Smooth muscle cell (in vitro differentiated cells): Measurements from ENCODE around the gene UGT1A7. TPM values are rescaled to one million over a fixed set of nuclear protein-coding genes. Genes with fewer than 3 reads are reported as not detected.

Experiments
- DNase-seq: peaks from one replicate; lab custom pipeline; 2025; ENCODE audit not compliant: unreplicated experiment; lab: John Stamatoyannopoulos, UW
- H2AFZ ChIP-seq: fragments of 200-600 bp; sonication (generic); 2 replicates; pipeline ENCODE4 v1.6.0; 2016; ENCODE audit warnings: antibody characterized with exemption, low read depth, mild to moderate bottlenecking
- H3F3A ChIP-seq: fragments of 200-600 bp; sonication (generic); 2 replicates; pipeline ENCODE4 v1.6.0; 2017; ENCODE audit warnings: antibody characterized with exemption, low read depth
- H3K27ac ChIP-seq: fragments of 200-600 bp; sonication (generic); 2 replicates; pipeline ENCODE4 v1.5.1; 2016; ENCODE audit warnings: low read depth, mild to moderate bottlenecking
- H3K27me3 ChIP-seq: fragments of 200-600 bp; sonication (generic); 2 replicates; pipeline ENCODE4 v1.6.1; 2016; ENCODE audit warnings: low read depth, mild to moderate bottlenecking
- H3K36me3 ChIP-seq: fragments of 200-600 bp; sonication (generic); 2 replicates; pipeline ENCODE4 v1.5.1; 2016; ENCODE audit warnings: low read depth
- H3K4me1 ChIP-seq: fragments of 200-600 bp; sonication (generic); 2 replicates; pipeline ENCODE4 v1.5.1; 2016; ENCODE audit warnings: low read depth
- H3K4me2 ChIP-seq: fragments of 200-600 bp; sonication (generic); 2 replicates; pipeline ENCODE4 v1.6.0; 2016; ENCODE audit warnings: mild to moderate bottlenecking
- H3K4me3 ChIP-seq: fragments of 200-600 bp; sonication (generic); 2 replicates; pipeline ENCODE4 v1.5.1; 2016; ENCODE audit warnings: mild to moderate bottlenecking
- H3K79me2 ChIP-seq: fragments of 200-600 bp; sonication (generic); 2 replicates; pipeline ENCODE4 v1.6.0; 2016; ENCODE audit warnings: low read depth, mild to moderate bottlenecking
- H3K9ac ChIP-seq: fragments of 200-600 bp; sonication (generic); 2 replicates; pipeline ENCODE4 v1.6.0; 2016; ENCODE audit warnings: low read depth
- H3K9me3 ChIP-seq: fragments of 200-600 bp; sonication (generic); replicated peaks from 2 replicates; pipeline ENCODE4 v1.5.1; 2016; ENCODE audit warnings: low read depth
- H4K20me1 ChIP-seq: fragments of 200-600 bp; sonication (generic); 2 replicates; pipeline ENCODE4 v1.6.0; 2016; ENCODE audit warnings: low read depth
- CTCF ChIP-seq: fragments of 200-600 bp; sonication (generic); IDR thresholded peaks from 2 replicates; pipeline ENCODE4 v1.5.1; 2017; ENCODE audit warnings: borderline replicate concordance, mild to moderate bottlenecking, antibody characterized with exemption; ENCODE audit not compliant: insufficient read depth, poor library complexity, severe bottlenecking
- WGBS: methylation state at CpG from one replicate; pipeline ENCODE4 v1.1.7; 2016; ENCODE audit warnings: low lambda C conversion rate; 5-methylcytosine and 5-hydroxymethylcytosine counted together
- polyA plus RNA-seq: library from polyadenylated mRNA; unstranded; fragments of >200 nt; fragmentation: Nextera tagmentation; extraction: Ambion mirVana; gene quantifications from 2 replicates; pipeline ENCODE4 v1.2.1, GENCODE V29; 2016
- total RNA-seq: library from RNA; depleted of rRNA; stranded (reverse); fragments of >200 nt; gene quantifications from 2 replicates; pipeline ENCODE4 v1.2.3, GENCODE V29; 2014

Gene UGT1A7
- total and polyA plus RNA-seq, 2 experiments from 2014 or later, result not detected

GRCh38 chr2:233754872-233755611, 73.3 kb downstream of the UGT1A7 start:
- no peak overlapping the region for H3K27ac ChIP-seq
- H3K27me3 ChIP-seq, result no peaks in the 10 kb centered on the region
- H3K4me2 ChIP-seq, result no peak overlapping the region
- no peak overlapping the region for H3K4me3 ChIP-seq
- no peaks in the 10 kb centered on the region for H3F3A ChIP-seq
- no peak for DNase-seq
- H3K4me1 ChIP-seq, result no peaks in the 10 kb centered on the region
- H4K20me1 ChIP-seq, result no peaks in the 10 kb centered on the region
- WGBS, result 96% methylated on average over 44 of the region's 44 CpGs
- H3K79me2 ChIP-seq, result no peaks in the 10 kb centered on the region
- H3K9ac ChIP-seq, result no peak overlapping the region
- TF ChIP-seq CTCF, result no peak
- no peaks in the 10 kb centered on the region for H3K36me3 ChIP-seq
- H2AFZ ChIP-seq, result no peak overlapping the region
- no peaks in the 10 kb centered on the region for H3K9me3 ChIP-seq

- Histone ChIP-seq H3K27me3 (no peaks in the 10 kb centered on the region), H3K9me3 (no peaks in the 10 kb centered on the region), H3K79me2 (no peaks in the 10 kb centered on the region), H3F3A (no peaks in the 10 kb centered on the region), H4K20me1 (no peaks in the 10 kb centered on the region), H3K9ac (no peak overlapping the region), H3K36me3 (no peaks in the 10 kb centered on the region), H3K4me1 (no peaks in the 10 kb centered on the region), H3K4me2 (no peak overlapping the region), H3K27ac (no peak overlapping the region), H2AFZ (no peak overlapping the region), H3K4me3 (no peak overlapping the region)
- no peak for TF ChIP-seq CTCF
- 85% methylated on average over 7 of the region's 7 CpGs for WGBS
- no peak for DNase-seq
Measured at GRCh38 chr2:233756429-233757081, 74.9 kb downstream of the UGT1A7 start.

- H4K20me1 ChIP-seq, result no peaks in the 10 kb centered on the region
- DNase-seq, result no peak
Measured at GRCh38 chr2:233758141-233758540, 76.4 kb downstream of the UGT1A7 start.

More at GRCh38 chr2:233758141-233758540, 76.4 kb downstream of the UGT1A7 start:
- H3K79me2 ChIP-seq, result no peaks in the 10 kb centered on the region
- H3K36me3 ChIP-seq, result no peaks in the 10 kb centered on the region
- H3K9me3 ChIP-seq, result no peaks in the 10 kb centered on the region
- H3K27ac ChIP-seq, result no peak overlapping the region
- H3K4me1 ChIP-seq, result no peaks in the 10 kb centered on the region
- H3F3A ChIP-seq, result no peaks in the 10 kb centered on the region
- H3K27me3 ChIP-seq, result no peaks in the 10 kb centered on the region
- no peak overlapping the region for H3K4me2 ChIP-seq
- no peak overlapping the region for H2AFZ ChIP-seq
- no peak for TF ChIP-seq CTCF
- H3K9ac ChIP-seq, result no peak overlapping the region
- no peak overlapping the region for H3K4me3 ChIP-seq
